NCI-H128 (cell line): ENCODE results near the gene KCNQ1OT1.
"Not testable (repeated sequence)": the region's sequence is repeated elsewhere in the genome, so short reads cannot be mapped to it uniquely, and the experiment has no call there.

Source experiments
- DNase-seq: peaks from one replicate; lab custom pipeline; 2025; ENCODE audit not compliant: unreplicated experiment; lab: John Stamatoyannopoulos, UW

The KCNQ1OT1 gene

DNA sequence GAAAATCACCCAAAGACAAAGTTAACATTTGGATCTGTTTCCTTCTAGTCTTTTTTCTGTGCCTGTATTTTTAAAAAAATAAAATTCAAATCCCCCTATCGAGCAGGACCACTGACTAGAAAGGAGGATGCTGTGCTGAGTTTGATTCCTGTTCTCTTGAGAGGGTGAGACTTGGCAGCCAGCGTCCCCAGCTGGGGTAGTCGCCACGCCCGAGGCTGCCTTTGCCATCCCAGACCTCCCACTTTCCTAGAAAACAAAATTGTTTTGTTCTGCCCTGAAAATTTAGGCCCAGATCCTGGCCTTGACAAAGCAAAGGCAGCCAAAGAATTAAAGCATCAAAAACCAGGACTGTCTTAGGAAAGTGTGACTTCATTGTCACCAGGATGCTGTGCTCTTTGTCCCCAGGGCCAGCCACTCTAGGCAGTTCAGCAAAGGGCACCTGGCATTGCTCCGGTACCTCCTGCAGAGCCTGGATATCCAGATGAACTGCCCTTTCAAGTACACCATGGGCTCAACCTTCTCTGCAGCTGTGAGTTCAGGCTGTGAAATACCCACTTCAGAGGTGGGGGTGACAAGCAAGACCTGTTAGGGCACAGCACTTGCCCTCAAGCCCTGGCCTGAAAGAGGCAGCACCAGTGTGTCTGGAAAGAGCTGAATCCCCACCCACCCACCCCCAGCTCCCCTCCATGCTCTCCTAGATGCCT is 44.6 kb downstream of the KCNQ1OT1 start:
- DNase-seq, result no peak

DNA sequence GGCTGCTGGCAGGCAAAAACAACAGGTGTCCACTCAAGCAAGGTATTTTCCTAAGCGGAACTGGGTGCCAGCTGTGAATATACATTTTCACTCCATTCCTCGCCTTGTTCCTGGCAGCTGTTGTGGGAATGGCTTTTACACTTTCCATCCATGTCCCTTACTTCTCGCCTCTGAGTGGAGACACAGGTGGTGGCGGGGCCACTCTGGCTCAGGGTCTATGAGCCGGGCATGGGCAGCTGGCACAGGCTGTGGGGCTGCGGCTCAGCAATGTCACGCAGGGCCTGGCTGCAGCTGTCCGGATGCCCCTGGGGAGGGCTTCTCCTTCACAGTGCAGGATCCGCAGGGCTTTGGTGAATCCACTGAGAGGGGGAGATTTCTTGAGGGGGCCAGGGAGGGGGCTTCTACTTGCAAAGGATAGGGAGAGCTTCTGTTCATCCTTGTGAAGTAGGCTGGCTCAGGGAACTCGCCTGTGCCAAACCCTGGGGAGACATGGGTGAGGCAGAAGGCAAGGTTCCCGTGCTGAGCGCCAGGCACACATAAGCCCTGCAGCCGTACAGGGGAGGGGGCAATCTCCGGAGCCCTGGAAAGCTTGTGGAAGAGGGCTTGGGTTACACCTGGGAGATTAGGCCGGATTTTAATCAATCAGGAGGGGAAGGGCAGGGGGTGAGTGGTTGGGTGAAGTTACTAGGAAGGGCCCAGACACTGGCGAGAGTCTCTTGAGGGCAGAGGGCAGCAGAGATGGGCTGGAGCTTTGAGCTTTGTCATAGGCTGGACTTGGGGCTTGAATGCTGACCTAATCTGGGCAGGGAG is 45.7 kb downstream of the KCNQ1OT1 start:
- DNase-seq, result no peak

DNA sequence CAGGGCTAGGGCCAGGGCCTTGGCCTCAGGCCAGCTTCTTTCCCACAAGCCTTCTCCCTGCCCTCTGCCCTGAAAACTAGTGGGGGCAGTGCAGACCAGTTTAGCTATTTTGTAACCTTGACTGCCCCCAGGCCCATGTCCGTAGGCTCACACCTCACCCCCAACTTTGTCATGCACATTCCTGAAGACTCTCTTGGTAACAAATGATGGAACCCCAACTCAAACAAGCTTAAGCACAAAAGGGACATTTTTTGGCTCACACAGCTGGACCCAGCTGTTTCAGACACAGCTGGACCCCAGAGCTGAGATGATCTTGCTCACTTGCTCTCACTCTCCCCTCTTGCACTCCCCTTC is 46.6 kb downstream of the KCNQ1OT1 start:
- DNase-seq, result no peak

DNA sequence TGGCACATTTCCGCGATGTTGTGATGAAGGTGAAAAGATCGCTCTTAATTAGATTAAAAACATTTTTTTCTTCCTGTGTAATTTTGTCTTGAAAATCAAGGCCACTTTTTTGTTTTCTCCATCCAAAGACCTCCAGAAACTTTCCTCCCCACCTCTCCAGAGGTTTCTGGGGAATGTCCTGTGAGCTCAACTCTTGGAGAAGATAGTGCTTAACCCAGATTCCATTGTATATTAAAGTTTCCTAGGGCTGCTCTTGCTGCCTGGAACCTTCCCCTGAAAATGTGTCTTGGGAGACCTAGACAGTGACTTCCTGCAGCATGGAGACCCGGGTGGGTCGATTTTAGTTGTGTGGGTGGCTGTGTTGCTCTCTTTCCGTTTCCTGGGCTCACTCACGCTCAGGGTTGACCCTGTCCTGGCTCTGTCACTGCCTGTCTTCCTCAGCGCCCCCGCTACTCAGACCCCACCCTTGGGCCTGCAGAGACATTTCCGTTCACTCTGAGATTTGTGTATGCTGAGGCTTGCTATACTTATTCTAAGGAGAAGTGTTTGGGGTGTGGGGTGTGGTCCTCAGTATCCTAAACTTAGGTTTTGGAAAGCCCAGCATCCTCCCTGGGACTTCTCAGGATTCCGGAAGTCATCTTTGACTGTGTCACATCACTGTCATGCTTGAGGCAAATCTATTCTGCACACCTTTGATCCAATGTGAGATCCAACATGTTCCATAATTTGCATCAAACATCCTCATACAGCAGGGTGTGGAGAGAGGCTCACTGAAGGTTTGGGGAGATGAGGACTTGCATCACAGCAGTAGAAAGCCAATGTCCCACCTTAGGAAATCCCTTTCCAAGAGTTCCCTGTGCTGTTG is 47.2 kb downstream of the KCNQ1OT1 start:
- DNase-seq, result no peak

DNA sequence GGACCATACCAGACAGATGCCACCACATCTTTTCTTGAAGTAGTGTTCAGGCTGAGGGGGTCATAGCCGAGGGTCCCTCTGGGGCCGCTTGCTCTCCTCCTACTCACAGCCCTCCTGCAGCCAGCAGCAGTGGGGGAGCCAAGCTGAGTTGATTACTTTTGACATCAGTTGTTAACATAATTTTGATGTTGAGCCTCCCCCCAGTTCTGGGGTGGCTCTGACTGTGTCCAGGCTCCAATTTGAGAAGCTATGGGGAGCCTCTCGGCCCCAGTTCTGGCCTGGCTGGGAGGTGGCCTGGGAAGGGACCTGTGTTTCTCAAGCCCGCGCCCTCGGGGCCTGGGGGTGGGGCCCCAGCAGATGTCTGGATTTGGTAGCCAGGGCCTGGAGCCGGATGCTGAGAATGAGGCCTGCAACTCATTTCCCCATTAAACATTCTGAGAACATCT is 47.9 kb downstream of the KCNQ1OT1 start:
- DNase-seq, result no peak

DNA sequence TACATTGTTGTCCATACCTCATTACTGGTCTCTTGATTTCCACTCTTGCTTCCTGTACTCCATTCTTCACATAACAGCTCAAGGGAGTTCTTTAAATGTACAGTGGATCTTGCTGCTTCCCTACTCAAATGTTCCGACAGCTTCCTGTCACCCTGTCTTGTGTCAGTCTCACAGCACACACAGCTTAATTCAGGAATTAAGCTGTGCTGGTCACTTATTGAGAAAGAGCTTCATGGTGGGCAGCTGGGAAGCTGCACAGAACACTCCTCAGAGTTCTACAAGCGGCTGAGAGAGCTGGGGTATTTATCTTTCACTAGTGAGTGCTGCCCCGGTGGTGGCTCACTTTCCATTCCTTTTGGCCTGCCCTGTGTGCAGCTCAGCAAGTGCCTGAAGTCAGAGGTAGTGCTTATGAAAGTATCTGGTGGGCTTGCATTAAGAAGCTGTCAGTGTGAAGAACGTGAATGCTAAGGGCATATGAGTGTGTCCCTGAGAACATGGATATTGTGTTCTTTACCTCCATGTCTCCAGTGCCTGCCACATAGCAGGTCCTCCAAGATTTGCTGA is 48.7 kb downstream of the KCNQ1OT1 start:
- no peak for DNase-seq

DNA sequence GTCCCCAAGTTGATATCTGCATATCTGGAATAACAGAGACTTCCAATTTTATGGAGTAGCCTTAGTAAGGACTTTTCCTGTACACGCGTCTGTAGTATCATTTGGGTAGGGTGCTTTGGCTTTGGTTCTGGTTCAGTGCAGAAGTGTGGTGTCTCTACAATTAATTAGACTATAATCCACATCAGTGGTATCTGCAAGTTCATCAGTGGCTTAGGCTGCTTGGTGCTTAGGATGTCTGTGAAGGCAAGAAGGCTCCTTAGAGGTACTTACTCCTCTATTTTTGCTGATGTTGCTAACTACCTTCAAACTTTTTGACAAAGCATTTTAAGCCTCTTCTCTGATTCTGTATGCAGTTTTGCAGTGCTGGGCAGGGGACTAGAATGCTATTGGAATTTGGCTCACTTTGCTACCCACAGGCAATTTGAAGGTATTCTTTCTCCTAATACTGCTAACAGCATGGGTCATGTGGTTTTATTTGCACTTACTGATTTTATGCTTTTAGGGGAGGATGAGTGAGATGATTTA is 49.4 kb downstream of the KCNQ1OT1 start:
- no peak for DNase-seq

DNA sequence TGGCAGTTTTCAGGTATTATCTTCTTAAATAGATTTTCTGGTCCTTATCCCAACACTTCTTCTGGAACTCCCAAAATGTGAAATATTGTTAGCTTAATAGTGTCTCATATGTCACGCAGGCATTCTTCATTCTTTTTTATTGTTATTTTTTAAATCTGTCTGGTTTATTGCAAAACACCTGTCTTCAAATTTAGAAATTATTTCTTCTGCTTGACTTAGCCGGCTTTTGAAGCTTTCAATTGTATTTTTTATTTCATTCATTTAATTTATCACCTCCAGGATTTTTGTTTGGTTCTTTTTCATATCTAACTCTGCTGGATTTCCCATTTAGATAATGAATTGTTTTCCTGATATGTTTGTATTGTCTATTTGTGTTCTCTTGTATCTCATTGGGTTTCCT is 49.9 kb downstream of the KCNQ1OT1 start:
- no peak for DNase-seq

DNA sequence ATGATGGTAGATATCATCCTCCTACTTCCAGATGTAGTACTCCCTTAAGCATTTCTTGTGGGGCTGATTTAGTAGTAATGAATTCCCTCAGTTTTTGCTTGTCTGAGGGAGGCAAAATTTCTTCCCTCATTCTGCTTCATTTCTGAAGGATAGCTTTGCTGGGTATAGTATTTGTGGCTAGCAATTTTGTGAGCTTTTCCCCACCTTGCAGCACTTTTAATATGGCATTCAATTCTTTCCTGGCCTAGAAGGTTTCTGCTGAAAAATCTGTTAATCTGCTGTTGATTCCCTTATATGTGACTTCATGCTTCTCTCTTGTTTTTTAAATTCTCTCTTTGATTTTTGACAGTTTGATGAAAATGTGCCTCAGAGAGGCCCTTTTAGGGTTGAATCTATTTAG is 50.4 kb downstream of the KCNQ1OT1 start:
- no peak for DNase-seq

DNA sequence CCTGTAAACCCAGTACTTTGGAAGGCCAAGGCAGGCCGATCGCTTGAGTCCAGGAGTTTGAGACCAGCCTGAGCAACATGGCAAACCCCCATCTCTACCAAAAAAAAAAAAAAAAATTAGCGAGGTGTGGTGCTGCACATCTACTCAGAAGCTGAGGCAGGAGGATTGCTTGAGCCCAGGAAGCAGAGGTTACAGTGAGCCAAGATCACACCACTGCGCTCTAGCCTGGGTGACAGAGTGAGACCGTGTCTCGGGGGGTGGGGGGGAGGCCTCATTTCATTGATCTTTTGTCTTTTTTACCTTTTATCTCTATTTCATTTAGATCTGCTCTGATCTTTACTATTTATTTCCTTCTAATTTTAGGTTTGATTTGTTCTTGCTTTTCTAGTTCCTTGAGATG is 51.8 kb downstream of the KCNQ1OT1 start:
- DNase-seq, result no peak

DNA sequence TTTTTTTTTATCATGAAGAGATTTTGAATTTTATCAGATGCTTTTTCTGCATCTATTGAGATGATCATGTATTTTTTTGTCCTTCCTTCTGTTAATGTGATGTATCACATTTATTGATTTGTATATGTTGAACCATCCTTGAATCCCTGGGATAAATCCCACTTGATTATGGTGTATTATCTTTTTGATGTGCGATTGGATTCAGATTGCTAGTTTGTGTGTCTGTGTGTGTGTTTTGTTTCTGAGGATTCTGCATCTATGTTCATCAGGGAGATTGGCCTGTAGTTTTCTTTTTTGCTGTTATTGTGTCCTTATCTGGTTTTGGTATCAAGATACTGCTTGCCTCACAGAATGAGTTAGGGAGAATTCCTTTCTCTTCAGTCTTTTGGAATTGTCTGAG is 52.6 kb downstream of the KCNQ1OT1 start:
- DNase-seq, result no peak

DNA sequence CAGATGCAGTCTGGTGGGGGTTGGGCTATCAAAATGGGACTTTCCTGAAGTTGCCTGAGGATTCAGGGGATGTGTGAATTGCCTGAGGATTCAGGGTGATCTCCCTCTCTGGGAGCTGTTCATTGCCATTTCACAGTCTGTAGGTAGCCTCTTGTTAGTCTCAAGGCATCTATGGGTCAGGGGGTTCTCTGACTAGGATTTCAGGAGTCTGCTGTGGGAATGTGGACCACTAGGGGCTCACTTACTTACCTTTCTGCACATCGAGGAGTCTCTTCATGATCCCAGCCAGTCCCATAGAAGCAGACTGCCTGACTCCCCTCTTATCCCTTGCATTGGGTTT is 54.0 kb downstream of the KCNQ1OT1 start:
- no peak for DNase-seq

DNA sequence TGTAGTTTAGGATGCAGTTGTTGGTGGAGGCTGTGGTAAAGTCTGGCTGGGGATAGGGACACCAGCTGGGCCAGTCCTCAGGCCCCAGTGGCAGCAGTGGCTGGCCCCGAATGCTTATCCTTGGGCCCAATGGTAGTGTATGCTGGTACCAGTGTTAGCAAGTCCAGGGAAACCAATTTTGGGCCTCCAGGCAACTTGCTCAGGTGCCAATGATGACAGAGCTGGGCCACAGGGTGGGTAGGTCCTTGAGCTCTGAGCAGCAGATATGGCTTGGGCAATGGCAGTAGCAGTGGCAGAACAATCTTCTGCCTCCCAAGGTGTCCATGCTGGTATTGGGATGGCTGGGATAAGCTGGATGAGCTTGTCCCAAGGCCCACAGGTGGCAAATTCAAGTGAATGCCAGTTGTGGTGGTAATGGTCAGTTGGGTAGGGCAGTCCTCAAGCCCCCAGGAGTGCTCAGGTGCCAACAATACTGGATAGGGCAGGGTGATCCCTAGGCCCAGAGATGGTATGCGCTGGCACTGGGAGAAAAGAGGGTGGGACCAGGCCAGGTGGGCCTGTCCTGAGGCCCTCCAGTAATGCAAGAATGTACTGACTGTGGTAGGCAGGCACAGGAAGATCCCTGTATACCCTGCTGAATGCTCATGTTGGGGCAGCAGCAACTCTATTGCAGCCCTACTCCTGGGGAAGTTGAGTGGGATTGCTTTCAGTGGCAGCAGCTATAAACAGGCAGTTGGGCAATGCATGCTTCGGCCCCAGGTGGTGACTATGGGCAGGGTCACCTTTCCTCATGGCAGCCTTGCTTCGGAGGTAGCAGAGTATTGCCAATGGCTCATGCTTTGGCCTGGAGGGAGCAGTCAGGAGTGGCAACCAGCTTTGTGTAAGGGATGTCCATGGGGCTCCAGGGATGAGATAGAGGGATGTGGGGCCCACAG is 54.7 kb downstream of the KCNQ1OT1 start:
- no peak for DNase-seq

DNA sequence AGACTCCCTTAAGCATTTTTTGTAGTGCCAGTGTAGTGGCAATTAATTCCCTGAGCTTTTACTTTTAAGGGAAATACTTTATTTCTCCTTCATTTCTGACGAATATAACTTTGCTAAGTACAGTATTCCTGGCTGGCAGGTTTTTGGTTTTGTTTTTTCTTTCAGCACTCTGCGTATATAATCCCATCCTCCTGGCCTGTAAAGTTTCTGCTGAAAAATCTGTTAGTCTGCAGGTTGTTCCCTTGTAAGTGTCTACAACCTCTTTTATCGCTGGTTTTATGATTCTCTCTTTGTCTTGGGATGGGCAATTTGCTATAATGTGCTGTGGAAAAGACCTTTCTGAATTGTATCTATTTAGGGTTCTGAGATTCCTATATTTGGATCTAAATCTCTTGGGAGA is 56.0 kb downstream of the KCNQ1OT1 start:
- no peak for DNase-seq

DNA sequence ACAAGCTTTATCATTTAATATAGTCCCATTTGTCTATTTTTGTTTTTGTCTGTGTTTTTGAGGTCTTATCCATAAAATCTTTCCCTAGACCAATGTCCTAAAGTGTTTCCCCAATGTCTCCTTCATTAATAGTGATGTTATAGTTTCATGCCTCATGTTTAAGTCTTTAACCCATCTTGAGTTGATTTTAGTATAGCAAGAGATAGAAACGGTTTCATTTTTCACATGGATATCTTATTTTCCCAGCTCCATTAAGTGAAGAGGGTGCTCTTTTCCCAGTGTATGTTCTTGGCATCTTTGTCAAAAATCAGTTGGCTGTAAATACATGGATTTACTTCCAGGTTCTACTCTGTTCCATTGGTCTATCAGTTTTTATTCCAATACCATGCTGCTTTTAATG is 58.2 kb downstream of the KCNQ1OT1 start:
- DNase-seq, result no peak

DNA sequence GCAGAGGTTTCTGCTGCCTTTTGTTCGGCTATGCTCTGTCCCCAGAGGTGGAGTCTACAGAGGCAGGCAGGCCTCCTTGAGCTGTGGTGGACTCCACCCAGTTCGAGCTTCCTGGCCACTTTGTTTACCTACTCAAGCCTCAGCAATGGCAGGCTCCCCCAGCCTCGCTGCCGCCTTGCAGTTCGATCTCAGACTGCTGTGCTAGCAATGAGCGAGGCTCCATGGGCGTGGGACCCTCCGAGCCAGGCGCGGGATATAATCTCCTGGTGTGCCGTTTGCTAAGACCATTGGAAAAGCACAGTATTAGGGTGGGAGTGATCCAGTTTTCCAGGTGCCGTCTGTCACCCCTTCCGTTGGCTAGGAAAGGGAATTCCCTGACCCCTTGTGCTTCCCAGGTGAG is 60.0 kb downstream of the KCNQ1OT1 start:
- not testable (repeated sequence) for DNase-seq

DNA sequence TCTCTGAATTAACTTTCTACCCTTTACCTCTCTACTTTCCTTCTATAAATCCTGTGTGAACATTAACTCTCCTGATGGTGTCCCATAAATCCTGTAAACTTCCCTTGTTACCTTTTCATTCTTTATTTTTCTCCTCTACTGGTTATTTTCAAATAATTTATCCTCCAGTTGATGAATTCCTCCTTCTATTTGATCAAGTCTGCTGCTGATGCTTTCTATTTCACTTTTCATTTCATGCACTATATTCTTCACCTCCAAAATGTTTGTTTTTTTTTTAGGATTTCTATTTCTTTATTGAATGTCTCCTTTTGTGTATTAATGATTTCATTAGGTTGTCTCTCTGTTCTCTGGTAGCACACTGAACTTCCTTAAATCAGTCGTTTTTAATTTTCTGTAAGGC is 68.6 kb downstream of the KCNQ1OT1 start:
- DNase-seq, result no peak

DNA sequence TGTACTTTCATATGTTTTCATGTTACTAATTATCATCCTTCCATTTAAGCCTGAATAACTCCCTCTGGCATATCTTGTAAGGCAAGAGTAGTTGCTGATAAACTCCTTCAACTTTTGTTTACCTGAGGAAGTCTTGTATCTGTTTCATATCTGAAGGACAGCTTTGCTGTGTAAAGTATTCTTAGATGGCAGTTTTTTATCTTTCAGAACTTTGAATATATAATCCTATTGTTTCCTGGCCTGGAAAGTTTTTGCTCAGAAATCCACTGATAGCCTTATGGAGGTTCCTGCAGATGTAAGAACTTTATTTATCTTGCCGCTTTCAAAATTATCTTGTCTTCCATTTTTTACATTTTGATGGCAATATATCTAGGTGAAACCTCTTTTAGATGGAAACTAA is 69.1 kb downstream of the KCNQ1OT1 start:
- no peak for DNase-seq

DNA sequence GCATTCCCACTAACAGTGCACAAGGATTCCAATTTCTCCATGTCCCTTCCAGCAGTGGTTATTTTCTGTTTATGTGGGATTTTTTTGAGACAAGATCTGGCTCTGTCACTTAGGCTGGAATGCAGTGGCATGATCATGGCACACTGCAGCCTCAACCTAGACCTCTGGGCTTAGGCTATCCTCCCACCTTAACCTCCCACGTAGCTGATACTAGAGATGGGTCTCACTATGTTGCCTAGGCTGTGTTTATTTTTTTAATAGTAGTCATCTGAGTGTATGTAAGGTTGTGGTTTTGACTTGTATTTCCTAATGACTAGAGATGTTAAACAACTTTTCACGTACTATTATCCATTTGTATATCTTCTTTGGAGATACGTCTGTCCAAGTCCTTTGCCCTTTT is 74.6 kb downstream of the KCNQ1OT1 start:
- DNase-seq, result no peak

DNA sequence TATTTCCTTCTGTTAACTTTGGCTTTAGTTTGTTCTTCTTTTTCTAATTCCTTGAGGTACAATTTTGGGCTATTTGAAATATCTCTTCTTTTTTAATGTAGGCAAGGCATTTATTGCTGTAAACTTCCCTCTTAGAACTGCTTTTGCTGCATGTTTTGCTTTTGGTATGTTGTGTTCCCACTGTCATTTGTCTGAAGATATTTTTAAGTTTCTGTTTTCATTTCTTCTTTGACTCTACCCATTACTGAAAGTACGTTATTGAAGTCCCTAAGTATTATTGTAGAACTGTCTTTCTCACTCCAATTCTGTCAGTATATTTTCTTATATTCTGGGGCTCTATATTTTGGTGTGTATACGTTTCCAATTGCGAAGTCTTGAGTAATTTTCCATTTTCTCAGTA is 77.9 kb downstream of the KCNQ1OT1 start:
- no peak for DNase-seq
